ENCODE data around the gene ATRNL1. TPM values are rescaled to one million over a fixed set of nuclear protein-coding genes. Genes with fewer than 3 reads are reported as not detected.

The ATRNL1 gene
- total and polyA plus RNA-seq, 4 donors = 0.40 to 26.9 (median 5.3) TPM

DNA sequence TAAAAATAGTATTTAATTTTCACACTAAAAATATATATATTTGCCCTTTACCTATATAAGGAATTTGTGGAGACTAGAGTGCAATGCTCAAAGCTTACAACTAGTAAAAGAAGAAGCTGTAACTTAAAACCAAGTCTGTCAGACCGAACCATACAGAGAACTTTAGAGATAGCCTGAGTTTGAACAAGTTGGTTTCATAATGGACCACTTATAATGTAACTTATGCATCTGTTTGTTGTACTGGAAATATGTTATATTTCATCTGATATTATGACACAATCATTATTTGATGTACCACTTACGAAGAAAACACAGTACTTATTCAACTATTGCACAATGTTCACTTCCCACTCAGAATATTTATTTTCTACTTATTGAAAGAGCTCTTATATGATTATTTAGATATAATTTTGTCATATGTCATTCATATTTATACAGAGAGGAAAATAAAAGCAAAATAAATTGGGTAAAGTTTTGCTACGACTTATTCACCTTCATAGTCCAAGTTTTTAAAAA is 462.8 kb downstream of the ATRNL1 start (continued):
- TF ChIP-seq GABPA (IDR thresholded peaks at IDR 0.05 in 1 of 2, conservative IDR thresholded peaks at IDR 0.05 in 1 of 2) (no peak), RXRA (IDR thresholded peaks at IDR 0.05) (no peak), CTCF (IDR thresholded peaks at IDR 0.05; ENCODE audit: low read depth, low read length, missing input control) (no peak), TAF1 (conservative IDR thresholded peaks at IDR 0.05) (no peak), FOXA2 (IDR thresholded peaks at IDR 0.05) (no peak), HNF4A (conservative IDR thresholded peaks at IDR 0.05) (no peak)

DNA sequence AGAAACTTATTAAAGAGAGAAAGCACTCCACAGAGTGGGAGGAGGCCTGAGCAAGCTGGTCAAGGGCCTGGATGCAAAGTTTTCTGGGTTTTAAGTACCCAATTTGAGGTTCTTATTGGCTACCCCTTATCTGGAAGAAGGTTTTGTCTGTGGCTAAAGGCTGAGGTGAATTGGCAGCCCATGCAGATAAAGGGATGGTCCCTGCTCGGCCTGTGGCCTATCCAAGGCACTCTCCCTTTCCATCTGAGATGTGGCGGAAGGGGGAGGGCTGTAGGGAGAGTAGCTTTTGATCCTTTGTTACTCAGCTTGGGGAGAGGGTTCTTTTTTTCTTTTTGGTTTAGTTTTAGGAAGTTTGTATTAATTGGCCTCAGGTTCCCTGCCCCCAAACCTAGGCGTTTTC is 465.1 kb downstream of the ATRNL1 start:
- H3K9ac ChIP-seq (ENCODE audit: low read depth in 1 of 2, low read length in 2 of 2) = no peak overlapping the region
- H3K4me3 ChIP-seq (ENCODE audit: low read depth in 1 of 3, low read length in 3 of 3) = no peak overlapping the region
- no peaks in the 10 kb centered on the region for H3K36me3 ChIP-seq (ENCODE audit: control insufficient read depth in 4 of 4, insufficient read depth in 3 of 4, low read depth in 1 of 4, low read length in 3 of 4)
- WGBS = 81% methylated on average over 3 of the region's 3 CpGs
- TF ChIP-seq RXRA (IDR thresholded peaks at IDR 0.05) (no peak), YY1 (IDR thresholded peaks at IDR 0.05) (no peak), ZBTB33 (IDR thresholded peaks at IDR 0.05) (no peak), EGR1 (IDR thresholded peaks at IDR 0.05; ENCODE audit: low read depth in 2 of 2) (no peak), SP1 (IDR thresholded peaks at IDR 0.05) (no peak), TAF1 (conservative IDR thresholded peaks at IDR 0.05) (no peak), HNF4A (conservative IDR thresholded peaks at IDR 0.05) (no peak), JUND (IDR thresholded peaks at IDR 0.05) (no peak), CTCF (IDR thresholded peaks at IDR 0.05; ENCODE audit: low read depth, low read length, missing input control) (no peak), HNF4G (IDR thresholded peaks at IDR 0.05) (no peak)
- TF ChIP-seq, protein P1, sequence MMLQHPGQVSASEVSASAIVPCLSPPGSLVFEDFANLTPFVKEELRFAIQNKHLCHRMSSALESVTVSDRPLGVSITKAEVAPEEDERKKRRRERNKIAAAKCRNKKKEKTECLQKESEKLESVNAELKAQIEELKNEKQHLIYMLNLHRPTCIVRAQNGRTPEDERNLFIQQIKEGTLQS (IDR thresholded peaks at IDR 0.05) = no peak
- TF ChIP-seq, protein P2, sequence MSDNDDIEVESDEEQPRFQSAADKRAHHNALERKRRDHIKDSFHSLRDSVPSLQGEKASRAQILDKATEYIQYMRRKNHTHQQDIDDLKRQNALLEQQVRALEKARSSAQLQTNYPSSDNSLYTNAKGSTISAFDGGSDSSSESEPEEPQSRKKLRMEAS (IDR thresholded peaks at IDR 0.05) = no peak
- H3K27me3 ChIP-seq (ENCODE audit: control insufficient read depth in 4 of 4, insufficient read depth in 4 of 4, low read length in 3 of 4) = no peaks in the 10 kb centered on the region
- no peaks in the 10 kb centered on the region for H3K4me1 ChIP-seq (ENCODE audit: control insufficient read depth in 4 of 4, insufficient read depth in 4 of 4, low read length in 3 of 4)
- no peak for DNase-seq (ENCODE audit: low spot score)
- no peak overlapping the region for H3K27ac ChIP-seq (ENCODE audit: low read depth in 1 of 2, low read length in 2 of 2)
- H3K9me3 ChIP-seq (ENCODE audit: control insufficient read depth in 4 of 4, low read length in 3 of 4) = no peaks in the 10 kb centered on the region

DNA sequence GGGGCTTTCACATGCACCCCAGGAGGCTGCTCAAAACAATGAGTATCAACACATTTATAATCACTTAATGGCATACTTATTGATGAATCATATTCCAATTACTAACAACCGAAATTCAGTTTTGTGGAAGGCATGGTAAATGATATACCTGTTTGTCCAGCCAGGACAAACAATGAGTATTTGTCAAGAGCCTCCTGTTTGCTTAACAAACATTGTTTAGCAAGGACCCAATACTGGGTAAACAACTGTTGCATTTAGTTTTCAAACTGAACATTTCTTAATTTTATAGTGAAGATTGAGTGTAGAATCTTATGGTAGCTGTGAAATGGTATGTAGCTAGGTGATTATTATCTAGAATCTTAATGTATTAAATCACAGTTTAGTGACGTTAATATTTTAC is 473.7 kb downstream of the ATRNL1 start:
- 43% methylated on average over 2 of the region's 2 CpGs for WGBS
- no peak for DNase-seq (ENCODE audit: low spot score)
- H3K27ac ChIP-seq (ENCODE audit: low read depth in 1 of 2, low read length in 2 of 2) = no peak overlapping the region
- TF ChIP-seq FOXA2 (IDR thresholded peaks at IDR 0.05) (peak; percentile 58), CTCF (IDR thresholded peaks at IDR 0.05; ENCODE audit: low read depth, low read length, missing input control) (no peak)
- H3K4me1 ChIP-seq (ENCODE audit: control insufficient read depth in 4 of 4, insufficient read depth in 4 of 4, low read length in 3 of 4) = peaks cover 0 to 4% (median 0%) of the 10 kb centered on the region in 4 donors
- H3K9me3 ChIP-seq (ENCODE audit: control insufficient read depth in 4 of 4, low read length in 3 of 4) = no peaks in the 10 kb centered on the region
- no peaks in the 10 kb centered on the region for H3K27me3 ChIP-seq (ENCODE audit: control insufficient read depth in 4 of 4, insufficient read depth in 4 of 4, low read length in 3 of 4)
- no peak overlapping the region for H3K9ac ChIP-seq (ENCODE audit: low read depth in 1 of 2, low read length in 2 of 2)
- H3K4me3 ChIP-seq (ENCODE audit: low read depth in 1 of 3, low read length in 3 of 3) = no peak overlapping the region
- no peaks in the 10 kb centered on the region for H3K36me3 ChIP-seq (ENCODE audit: control insufficient read depth in 4 of 4, insufficient read depth in 3 of 4, low read depth in 1 of 4, low read length in 3 of 4)

Measured in liver (tissue), 9 donors.